HEK293 (cell line): ENCODE measurements around the gene SP8.

Source experiments
- CTCF ChIP-seq: fragments of 450-650 bp; formaldehyde crosslinking; IDR thresholded peaks from 2 replicates; pipeline ENCODE4 v1.5.1; 2016; ENCODE audit warnings: missing biosample characterization, missing genetic modification characterization
- KLF1 ChIP-seq: fragments of 450-650 bp; formaldehyde crosslinking; IDR thresholded peaks from 2 replicates; pipeline ENCODE4 v1.5.1; 2016; ENCODE audit warnings: missing biosample characterization, missing genetic modification characterization
- KLF8 ChIP-seq: fragments of 450-650 bp; formaldehyde crosslinking; IDR thresholded peaks from 2 replicates; pipeline ENCODE4 v1.5.1; 2016; ENCODE audit warnings: missing biosample characterization, missing genetic modification characterization
- ZNF274 ChIP-seq, 2 experiments: fragments of 200-500 bp in 1 of 2; fragments of 450-650 bp in 1 of 2; sonication (Bioruptor generic) in 1 of 2; formaldehyde crosslinking in 1 of 2; IDR thresholded peaks; 2 replicates each; pipeline versions ENCODE4 v1.5.1 to v1.6.1; 2014 to 2016; ENCODE audit warnings: borderline replicate concordance in 1 of 2, inconsistent platforms in 1 of 2, low read length in 1 of 2, missing biosample characterization in 1 of 2, missing genetic modification characterization in 1 of 2
- ZNF571 ChIP-seq: fragments of 450-650 bp; formaldehyde crosslinking; IDR thresholded peaks from 2 replicates; pipeline ENCODE4 v1.5.0; 2017; ENCODE audit warnings: missing biosample characterization, missing genetic modification characterization
- ZNF645 ChIP-seq: fragments of 450-650 bp; formaldehyde crosslinking; IDR thresholded peaks from 2 replicates; pipeline ENCODE4; 2016; ENCODE audit warnings: missing biosample characterization, missing genetic modification characterization

- no peak for TF ChIP-seq ZNF571 (tag by site-specific recombination)
- TF ChIP-seq KLF8 (tag by site-specific recombination): peak; percentile 67; the same call in 1 of the 2 replicates
- peak; percentile 88 for TF ChIP-seq KLF1 (tag by site-specific recombination)
- no peak for TF ChIP-seq ZNF645 (tag by site-specific recombination)
- no peak for TF ChIP-seq CTCF (tag by site-specific recombination)
- TF ChIP-seq ZNF274 (IDR thresholded peaks at IDR 0.05; ENCODE audit: low read length): no peak
- TF ChIP-seq ZNF274 (tag by site-specific recombination; IDR thresholded peaks at IDR 0.05; ENCODE audit: borderline replicate concordance): no peak
Measured at GRCh38 chr7:20798081-20798693, 11.5 kb upstream of the SP8 start.
